Measurements from ENCODE around the gene TET3.

GRCh38 chr2:73971722-73972121, 13.0 kb upstream of the TET3 start:
- no peak for TF ChIP-seq EZH2 (IDR thresholded peaks at IDR 0.05; ENCODE audit: insufficient read depth, low read length)
- no peak for TF ChIP-seq CTCF (IDR thresholded peaks at IDR 0.05; ENCODE audit: insufficient read depth, low read depth, low read length)
